ENCODE measurements around the gene DCST1.

The DCST1 gene

GRCh38 chr1:155077758-155078445 lies 44.3 kb downstream of the DCST1 start:
- peak; percentile 14 for DNase-seq

- peak; percentile 85 for DNase-seq
Observed at GRCh38 chr1:155078469-155079209, 45.0 kb downstream of the DCST1 start, which contains the start of gene EFNA3. EFNA3 (plus strand) TSS chr1:155078837; CDS start chr1:155078942, 105 bp downstream.

- no peak for DNase-seq
Observed at GRCh38 chr1:155079210-155079486, 45.5 kb downstream of the DCST1 start.

GRCh38 chr1:155079487-155080311 lies 46.1 kb downstream of the DCST1 start:
- DNase-seq: no peak

- DNase-seq: peak; percentile 51
Observed at GRCh38 chr1:155080312-155081228, 46.9 kb downstream of the DCST1 start.

GRCh38 chr1:155081472-155082300 lies 48.1 kb downstream of the DCST1 start:
- no peak for DNase-seq

GRCh38 chr1:155082301-155083051 lies 48.9 kb downstream of the DCST1 start:
- DNase-seq: no peak

GRCh38 chr1:155083052-155083541 lies 49.5 kb downstream of the DCST1 start:
- no peak for DNase-seq

- peak; percentile 57 for DNase-seq
Observed at GRCh38 chr1:155083865-155084721, 50.5 kb downstream of the DCST1 start.

GRCh38 chr1:155084722-155085503 lies 51.3 kb downstream of the DCST1 start:
- DNase-seq: peak; percentile 96

- DNase-seq: peak; percentile 69
Observed at GRCh38 chr1:155085504-155086127, 52.0 kb downstream of the DCST1 start.

- DNase-seq: peak; percentile 82
Observed at GRCh38 chr1:155086128-155086741, 52.6 kb downstream of the DCST1 start.

- no peak for DNase-seq
Observed at GRCh38 chr1:155086856-155087535, 53.4 kb downstream of the DCST1 start.

GRCh38 chr1:155091071-155092051 lies 57.7 kb downstream of the DCST1 start:
- peak; percentile 85 for DNase-seq

GRCh38 chr1:155092131-155092530 lies 58.5 kb downstream of the DCST1 start:
- no peak for DNase-seq

- DNase-seq: no peak
Observed at GRCh38 chr1:155092641-155093040, 59.0 kb downstream of the DCST1 start.

Data from femur (tissue), 1 donor.